HG03558 (cell line): ENCODE results near the gene CTU1.

Experiments
- ATAC-seq: cut with Tn5 transposase; IDR thresholded peaks from one replicate; pipeline ENCODE4 v1.9.1; 2021; ENCODE audit warnings: moderate number of reproducible peaks; ENCODE audit not compliant: unreplicated experiment; ENCODE audit errors: extremely low read depth

The CTU1 gene

DNA sequence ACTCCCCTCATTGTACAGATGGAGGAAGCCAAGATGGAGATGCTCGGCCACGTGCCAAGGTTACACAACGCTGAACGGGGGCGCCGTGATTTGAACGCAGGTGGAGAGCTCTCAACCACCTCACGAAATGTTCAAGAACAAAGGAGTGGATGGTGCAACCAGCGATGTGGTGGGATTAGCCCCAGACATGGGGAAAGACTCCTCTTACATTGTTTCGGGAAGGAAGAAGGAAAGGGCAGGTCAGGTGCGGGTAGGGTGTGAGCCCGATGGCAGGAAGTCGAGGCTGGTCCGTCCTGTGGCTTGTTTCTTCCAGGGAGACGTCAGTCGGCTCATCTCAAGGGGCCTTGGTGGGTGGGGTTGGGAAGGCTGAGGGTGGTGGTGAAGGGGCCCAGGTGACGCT is 18.4 kb downstream of the CTU1 start:
- no peak for ATAC-seq

DNA sequence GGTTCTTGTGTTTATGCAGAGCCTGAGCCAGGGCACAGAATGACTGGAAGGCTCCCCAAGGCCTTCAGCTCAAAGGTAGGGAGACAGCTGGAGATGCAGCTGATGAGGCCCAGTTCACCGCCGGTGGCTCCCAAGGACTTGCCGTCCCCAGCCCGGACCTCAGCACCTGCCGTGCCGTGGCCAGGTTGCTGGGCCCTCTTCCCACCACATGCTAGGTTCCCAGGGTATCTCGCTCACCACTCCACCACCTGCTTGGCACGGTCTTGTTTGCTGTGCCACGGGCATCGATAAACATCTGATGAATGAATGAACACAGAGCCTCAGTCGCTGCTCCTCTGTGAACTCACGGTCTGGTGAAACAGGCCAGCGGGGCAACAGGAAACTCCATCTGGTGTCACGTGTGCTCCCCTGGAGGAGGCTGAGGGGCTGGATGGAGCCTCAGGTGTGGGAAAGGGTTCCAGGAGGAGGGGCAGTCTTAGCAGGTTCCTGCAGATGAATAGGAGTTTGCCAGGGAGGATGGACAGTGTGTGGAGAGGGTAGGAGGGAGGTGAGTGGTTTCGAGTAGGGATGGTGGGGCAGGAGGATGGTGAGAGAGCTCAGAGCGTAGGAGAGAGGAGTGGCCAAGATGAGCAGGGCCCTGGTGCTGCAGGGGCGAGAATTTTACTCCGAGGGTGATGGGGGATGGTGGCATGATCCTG is 21.9 kb downstream of the CTU1 start:
- no peak for ATAC-seq

DNA sequence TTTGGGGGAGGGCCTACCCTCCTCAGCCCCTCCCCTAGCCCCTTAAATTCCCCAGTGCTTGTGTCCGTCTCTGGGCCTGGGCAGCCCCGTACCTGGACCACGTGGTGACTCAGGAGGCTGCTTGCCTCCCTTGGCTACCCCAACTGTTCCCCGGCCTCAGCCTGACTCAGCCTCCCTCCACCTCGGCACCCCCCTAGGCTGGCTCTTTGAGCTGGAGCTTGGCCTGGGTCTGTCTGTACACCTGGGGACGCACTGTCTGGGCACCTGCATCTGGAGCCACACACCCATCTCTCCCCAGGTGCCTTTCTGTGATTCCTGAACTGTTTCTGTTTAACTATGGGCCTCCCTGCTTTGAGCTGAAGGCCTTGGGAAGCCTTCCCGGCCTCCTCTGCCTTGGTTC is 23.7 kb downstream of the CTU1 start:
- ATAC-seq, result no peak

DNA sequence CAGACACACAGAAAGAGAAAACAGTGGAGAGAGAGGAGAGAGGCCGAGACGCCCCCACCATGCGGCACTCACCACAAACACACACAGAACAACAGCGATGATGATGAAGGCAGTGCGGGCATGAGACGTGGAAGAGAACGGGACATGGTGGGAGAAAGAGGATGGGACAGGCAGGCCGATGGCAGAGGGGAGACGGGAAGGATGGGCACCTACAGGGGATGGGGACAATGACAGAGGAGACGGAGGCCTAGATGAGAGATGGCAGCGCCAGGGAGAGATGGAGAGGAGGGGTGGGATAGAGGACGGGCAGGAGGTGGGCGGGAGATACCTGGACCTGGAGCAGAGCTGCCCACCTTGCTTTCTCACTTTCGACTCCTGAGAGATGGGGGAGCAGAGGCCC is 24.4 kb downstream of the CTU1 start:
- ATAC-seq, result no peak

DNA sequence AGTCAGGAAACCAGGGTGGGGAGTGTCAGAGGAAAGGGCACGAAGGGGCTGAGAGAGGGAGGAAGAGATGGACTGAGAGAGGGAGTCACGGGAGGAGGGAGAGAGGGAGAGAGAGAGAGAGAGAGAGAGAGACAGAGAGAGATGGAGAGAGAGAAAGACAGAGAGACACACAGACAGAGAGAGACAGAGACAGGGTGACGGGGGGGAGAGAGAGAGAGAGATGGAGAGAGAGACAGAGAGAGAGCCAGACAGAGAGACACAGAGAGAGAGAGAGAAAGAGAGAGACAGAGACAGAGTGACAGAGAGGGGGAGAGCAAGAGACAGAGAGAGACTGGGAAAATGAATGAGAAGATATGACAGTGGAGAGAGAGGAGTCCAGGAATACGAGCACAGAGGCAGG is 25.0 kb downstream of the CTU1 start:
- ATAC-seq, result no peak

DNA sequence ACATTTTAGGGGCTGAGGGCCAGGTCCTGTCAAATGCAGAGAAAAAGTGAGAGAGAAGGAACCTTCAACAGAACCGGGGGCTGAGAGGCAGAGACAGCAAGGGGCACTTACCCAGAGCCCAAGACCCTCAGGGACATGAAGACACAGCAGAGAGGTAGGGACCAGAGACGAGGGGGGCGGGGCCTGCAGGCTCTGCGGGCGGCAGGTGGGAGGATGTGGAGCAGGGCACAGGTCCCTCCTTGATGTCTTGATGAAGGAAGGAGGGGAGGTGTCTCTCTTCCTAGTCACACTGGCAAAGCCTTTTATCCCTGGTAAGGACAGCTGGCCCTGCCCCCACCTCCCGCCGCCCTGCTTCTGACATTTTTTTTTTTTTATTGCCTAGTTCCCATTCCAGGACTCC is 25.6 kb downstream of the CTU1 start, which contains the start of gene KLK14:
Gene KLK14, minus strand, starts transcription at position 277 of the 400 bp plus-strand sequence. Its CDS starts 273 bp downstream, at position 4.
- no peak for ATAC-seq

DNA sequence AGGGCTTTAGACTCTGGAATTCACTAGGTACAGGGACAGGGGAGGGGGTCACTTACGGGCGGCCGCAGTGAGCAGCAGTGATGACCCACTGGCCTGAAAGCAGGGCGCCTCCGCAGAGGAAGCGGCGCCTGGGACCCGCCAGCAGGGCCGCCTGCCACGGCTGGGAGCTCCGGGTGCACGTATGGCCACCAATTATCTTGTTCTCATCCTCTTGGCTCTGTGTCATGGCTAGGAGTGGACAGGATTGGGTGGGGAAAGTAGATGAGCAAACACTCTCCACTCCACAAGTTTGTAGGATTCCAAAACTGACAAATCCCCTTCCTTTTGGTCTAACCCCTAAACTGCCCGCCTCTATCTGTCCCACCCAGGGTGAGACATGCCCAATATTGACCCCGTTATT is 26.7 kb downstream of the CTU1 start:
- ATAC-seq, result no peak

DNA sequence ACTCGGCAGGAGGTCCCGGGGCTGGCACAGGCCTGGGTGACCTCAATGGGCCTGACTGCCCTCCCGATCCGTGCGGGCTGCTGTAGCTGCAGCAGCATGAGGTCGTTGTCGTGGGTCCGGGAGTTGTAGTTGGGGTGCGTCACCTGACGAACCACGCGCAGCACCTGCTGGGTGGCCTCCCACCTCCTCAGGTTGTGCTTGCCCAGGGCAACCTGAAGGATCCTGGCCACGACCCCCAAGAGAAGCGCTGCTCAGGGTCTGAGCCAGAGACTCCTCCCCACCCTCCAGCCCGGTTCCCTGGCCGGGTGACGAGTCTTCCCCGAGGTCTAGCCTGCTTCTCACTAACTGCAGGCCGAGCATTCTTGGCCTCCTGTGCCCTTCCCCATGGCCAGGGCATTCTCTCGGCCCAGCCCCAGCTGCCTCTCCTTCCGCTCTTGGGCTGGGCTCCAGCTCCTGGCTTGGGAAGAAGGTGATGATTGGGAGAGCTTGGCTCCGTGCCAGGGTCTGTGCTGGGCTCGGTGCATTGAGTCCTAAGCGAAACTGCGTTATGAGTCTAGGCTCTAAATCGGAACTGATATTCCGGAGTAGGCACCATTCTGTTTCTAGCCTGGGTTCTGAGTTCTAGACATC is 28.6 kb downstream of the CTU1 start:
- ATAC-seq, result no peak

DNA sequence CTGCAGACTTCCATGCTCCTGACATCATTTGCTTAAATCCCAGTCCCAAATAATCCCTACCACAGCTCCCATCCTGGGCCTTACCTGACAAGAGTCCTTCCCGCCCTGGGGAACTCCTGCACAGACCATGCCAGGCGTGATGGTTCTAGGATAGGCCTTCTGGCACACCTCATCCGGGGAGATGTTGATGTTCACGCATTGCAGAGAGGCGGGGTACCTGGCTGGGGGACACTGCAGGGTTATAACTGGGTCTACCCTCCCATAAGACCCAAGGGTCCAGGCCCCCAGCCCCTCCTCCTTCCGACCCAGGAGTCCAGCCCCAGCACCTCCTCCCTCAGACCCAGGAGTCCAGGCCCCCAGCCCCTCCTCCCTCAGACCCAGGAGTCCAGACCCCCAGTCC is 29.5 kb downstream of the CTU1 start:
- no peak for ATAC-seq

DNA sequence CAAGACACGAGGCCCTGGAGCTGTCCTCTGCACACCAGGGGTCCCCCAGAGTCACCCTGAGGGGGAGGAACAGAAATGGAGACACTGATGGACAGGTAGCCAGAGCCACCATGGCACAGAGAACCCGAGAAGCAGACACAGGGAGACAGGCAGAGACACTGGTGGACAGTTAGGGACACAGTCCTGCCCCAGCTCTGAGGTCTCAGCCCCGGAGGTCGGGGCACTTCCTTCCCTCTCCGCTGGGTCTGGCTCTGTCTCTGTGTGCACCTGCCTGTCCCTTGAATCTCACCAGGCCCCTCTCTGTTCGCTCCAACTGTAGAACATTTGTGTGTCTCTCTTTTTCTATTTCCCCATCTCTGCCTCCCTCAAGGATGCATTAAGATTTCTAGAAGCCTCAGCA is 30.1 kb downstream of the CTU1 start:
- no peak for ATAC-seq

DNA sequence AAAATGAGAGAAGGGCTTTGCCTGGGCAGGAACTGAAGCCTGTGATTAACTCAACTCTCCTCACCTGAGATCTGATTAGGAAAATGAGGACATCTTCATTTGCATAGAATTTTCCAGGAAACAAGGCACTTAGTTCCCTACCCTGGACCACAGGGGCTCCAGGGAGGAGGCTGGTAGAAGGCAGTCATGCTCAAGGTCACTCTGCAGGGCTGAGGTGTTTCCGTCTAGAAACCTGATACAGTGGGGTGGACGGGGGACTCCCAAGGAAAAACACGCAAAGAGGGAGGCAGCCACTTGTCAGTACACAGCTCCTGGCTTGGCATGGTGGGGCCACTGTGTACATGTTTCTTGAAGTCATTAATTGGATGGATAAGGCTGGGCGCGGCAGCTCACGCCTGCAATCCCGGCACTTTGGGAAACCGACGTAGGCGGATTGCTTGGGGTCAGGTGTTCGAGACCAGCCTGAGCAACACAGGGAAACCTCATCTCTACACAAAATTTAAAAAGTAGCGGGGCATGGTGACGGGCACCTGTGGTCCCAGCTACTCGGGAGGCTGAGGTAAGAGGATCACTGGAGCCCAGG is 31.5 kb downstream of the CTU1 start:
- no peak for ATAC-seq

DNA sequence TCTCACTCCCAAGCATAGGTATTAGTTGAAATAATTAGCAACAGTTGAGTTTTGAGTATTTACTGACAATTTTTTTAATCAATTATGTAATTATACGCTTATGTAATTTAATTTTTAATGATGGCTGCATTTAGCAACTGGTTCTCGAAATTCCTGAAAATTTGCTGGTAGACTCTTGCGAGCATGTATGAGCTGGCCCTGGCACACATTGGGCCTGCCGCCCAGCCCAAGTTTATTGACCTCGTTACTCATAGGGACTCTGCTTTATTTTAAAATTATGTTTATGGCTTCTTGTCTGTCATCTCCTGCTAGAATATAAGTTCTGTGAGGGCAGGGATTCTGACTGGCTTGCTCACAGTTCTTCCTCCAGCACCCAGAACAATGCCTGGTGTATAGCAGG is 32.2 kb downstream of the CTU1 start:
- ATAC-seq, result no peak

DNA sequence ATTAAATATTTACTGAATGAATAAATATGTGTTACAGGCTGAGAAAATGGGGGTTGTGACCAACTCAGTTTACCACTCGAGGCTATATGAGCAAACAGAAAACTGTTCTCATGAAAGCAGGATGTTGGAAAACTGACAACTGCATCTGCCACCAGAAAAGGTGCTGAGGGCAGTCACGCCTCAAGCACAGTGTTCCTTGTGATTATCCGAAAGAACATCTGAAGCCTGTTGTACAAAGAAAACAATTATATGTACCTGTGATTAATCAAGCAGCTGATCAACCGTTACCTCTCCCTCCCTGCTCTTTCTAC is 37.2 kb downstream of the CTU1 start:
- no peak for ATAC-seq

DNA sequence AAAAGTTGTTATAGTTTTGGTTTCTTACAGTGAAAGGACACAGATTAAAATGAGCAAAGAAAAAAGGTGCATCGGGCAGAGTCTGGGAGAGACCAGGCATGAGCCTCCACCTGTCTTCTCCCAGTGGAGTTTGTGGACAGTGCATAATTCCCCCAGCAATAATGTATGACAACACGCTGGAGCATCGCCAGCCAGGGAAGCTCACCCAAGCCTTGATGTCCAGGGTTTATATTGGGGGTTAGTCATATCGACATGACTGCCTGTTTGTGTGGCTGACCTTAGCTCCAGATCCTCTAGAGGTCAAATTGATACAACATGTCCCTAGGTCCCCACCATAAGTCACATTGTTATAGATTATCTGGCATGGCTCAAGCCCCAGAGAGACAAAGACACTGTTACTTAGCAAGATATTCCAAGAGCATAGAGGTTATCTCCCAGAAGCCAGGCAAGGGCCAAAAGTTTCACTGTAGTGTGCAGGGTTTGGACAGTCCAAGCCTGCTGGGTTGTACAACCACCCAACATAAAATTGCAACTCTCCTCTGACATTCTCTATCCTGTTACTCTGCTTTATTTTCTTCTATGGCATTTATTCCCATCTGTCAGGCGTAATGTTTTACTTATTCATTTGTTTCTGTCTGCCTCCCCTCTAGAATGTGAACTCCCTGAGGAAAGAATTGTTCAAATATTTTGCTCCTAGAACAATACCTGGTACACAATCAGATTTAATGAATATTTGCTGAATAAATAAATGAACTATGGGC is 37.7 kb downstream of the CTU1 start:
- no peak for ATAC-seq

DNA sequence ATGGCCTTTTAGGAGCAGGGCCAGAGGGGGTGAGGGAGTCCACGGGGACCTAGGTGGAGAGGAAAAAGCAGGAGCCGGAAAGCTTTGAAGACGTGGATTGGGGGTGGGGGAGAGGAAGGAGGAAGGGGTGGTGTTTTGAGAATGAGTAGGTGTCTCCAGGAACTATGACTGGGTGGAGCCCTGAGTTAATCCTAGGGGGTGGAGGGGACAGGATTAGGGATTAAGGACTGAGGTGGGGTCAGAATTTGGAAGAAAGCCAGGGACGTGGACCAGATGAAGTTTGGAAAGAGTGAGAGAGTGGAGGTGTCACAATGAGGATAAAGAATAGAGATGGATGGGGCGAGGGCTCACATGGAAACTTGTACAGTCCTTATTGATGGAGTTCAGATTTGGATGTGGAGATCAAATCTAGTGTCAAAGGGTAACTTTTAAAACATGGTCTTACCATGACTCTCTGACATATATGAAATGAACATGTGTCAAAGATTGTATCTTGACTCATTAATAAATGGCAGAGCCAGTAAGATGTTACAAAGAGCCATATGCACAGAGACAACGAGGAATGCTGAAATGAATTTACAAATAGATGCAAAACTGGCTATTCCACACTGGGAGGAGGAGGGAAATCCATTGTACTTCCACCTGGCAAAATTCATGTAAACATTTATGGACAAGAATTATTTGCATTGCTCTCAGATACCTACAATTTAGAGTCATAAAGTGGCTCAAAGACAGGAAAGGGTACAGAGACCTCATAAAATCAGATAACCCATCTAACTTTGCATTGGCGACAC is 41.6 kb downstream of the CTU1 start:
- ATAC-seq, result no peak

DNA sequence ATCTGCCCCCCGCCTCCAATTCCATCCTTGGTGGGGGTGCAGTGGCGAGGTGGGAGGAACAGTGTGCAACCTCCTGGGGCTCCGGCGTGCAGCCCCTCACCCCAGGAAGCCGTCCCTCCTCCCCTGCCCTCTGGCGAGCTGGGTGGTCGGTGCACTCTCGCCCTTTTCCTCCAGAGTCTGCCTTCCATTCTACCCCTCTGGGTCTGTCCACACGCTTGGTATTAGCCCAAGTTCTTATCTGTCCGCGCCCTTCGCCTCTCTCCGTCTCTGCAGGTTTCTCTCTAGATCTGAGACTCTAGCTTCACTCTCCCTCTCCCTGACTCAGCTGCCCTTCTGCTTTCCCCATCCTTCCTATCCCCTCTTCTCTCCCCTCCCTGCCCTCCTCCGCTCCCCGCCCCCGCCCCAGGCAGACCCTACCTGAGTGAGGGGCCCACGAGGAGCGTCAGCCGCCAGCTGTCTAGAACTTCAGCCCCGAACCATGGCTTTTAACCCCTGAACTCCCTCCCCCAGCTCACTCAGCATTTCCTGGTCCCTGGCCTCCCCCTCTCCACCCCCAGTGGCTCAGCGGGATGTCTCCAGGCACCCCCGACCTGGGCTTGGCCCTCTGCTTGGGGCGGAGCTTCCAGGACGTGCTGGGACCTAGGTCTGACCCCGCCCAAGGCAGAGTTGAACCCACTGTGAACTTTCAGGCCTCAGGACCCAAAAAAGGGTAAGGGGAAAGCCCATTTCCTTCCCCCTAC is 42.8 kb downstream of the CTU1 start:
- ATAC-seq, result no peak

DNA sequence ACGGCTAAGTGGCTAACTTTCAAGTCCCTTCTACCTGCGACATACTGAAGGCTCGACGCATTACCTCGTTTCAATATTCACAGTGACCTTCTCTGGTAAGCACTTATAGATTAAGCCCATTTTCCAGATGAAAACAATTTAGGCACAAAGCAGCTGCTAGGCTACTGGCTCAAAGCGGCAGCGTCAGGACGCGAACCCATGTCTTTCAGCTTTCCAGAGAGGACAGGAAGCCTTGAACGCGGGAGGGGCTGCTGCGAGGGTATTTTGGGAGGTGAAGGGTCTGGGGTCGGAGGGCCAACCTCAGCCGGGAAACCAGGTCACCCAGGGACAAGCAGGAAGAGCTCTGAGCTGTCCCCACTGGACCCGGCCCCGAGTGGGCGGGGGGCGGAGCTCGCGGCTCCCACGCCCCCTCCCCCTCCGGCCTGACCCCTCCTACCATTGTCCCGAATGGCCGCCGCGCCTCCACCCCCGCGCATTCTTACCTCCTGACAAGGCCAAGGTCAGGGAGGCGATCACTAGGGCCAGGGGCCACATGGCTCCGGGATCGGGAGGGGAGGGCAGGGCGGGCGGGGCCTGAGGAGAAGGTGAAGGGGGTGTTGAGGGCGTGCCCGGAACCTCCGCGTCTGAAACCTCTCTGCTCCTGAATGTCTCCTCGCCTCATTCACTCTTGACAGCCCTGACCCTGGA is 43.5 kb downstream of the CTU1 start, which contains the start of gene KLK13:
Gene KLK13, minus strand, starts transcription at position 559 of the 687 bp plus-strand sequence. Its CDS starts 25 bp downstream, at position 534.
- no peak for ATAC-seq

DNA sequence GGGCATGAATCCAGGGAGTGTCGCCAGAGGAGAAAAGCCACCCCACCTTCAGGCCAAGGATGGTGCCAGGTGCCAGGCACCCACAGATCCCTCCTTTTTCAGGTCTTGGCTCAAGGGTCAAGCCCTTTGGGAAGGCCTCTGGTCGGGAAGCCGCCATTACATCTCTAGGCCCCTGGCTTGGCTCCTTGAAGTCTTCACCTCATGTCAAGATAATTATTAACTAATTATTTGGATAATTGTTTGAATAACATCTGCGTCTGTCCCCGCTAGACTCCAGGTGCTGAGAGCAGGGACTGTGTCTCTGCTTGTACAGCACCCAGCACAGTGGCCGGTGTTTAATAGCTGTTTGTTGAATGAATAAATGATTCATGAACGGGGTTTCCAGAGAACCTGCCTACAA is 44.5 kb downstream of the CTU1 start:
- no peak for ATAC-seq

DNA sequence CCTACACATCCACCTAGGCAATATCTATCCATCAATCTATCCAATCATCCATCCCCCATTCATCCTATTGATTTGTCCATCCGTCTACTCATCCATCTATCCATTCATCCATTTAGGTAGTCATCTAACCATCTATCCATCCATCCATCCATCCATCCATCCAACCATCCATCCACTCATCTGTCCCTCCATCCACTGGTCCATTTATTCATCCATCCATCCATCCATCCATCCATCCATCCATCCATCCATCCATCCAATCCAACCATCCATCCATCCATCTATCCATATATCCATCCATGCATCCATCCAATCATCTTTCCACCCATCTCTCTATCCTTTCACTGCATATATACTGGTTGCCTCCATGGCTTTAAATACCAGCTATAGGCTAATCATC is 47.2 kb downstream of the CTU1 start:
- no peak for ATAC-seq
